ENCODE data around the gene SFXN3. TPM values are rescaled to one million over a fixed set of nuclear protein-coding genes. Genes with fewer than 3 reads are reported as not detected.

Gene SFXN3
- polyA plus RNA-seq, 3 donors, result 21.3 to 152 (median 24.2) TPM

DNA sequence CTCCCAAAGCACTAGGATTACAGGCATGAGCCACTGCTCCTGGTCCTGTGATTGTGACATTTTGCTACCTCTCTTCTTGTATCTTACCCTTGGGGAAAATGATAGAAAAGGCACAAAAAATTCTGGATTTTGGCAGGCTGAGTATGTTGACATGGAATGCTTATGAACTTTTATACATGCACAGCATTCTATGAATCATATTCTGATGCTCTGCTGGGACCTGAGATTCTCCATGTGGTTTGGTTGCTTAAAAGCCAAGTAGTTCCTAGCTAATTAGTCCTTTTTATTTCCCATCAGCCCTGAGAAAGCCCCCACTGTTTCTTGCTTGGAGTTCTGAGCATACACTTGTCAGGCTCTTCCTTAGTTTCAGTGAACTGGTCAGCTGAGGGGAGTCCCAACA is 22.5 kb downstream of the SFXN3 start:
- TF ChIP-seq, protein P1, sequence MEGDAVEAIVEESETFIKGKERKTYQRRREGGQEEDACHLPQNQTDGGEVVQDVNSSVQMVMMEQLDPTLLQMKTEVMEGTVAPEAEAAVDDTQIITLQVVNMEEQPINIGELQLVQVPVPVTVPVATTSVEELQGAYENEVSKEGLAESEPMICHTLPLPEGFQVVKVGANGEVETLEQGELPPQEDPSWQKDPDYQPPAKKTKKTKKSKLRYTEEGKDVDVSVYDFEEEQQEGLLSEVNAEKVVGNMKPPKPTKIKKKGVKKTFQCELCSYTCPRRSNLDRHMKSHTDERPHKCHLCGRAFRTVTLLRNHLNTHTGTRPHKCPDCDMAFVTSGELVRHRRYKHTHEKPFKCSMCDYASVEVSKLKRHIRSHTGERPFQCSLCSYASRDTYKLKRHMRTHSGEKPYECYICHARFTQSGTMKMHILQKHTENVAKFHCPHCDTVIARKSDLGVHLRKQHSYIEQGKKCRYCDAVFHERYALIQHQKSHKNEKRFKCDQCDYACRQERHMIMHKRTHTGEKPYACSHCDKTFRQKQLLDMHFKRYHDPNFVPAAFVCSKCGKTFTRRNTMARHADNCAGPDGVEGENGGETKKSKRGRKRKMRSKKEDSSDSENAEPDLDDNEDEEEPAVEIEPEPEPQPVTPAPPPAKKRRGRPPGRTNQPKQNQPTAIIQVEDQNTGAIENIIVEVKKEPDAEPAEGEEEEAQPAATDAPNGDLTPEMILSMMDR (IDR thresholded peaks at IDR 0.05), result no peak

DNA sequence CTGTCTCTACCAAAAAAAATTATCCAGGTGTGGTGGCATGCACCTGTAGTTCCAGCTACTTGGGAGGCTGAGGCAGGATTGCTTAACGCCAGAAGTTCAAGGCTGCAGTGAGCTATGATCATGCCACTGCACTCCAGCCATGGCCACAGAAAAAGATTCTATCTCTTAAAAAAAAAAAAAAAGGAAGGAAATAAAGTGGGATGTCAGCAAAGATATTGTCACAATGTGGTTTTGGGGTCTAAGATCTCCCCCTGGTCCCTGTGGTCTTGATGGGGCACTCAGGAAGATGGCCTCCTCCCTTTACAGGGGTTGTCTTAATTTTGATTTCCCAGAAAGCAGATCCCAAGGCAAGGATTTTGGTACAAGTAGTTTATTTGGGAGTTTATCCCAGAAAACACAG is 23.3 kb downstream of the SFXN3 start:
- Histone ChIP-seq H3K4me1 (ENCODE audit: control insufficient read depth in 1 of 2, insufficient read depth in 2 of 2, low read length in 2 of 2) (peaks cover 8 to 19% of the 10 kb centered on the region in 2 donors), H3K79me2 (ENCODE audit: insufficient read depth, low read length) (peaks cover 21% of the 10 kb centered on the region), H3K9ac (ENCODE audit: insufficient read depth, low read length, poor library complexity, severe bottlenecking) (no peak overlapping the region), H3K9me3 (replicated peaks in 1 of 2; ENCODE audit: control insufficient read depth in 1 of 2, insufficient read depth in 1 of 2, low read length in 2 of 2) (peaks cover 0 to 2% of the 10 kb centered on the region in 2 donors), H4K20me1 (ENCODE audit: insufficient read depth, low read length) (no peaks in the 10 kb centered on the region), H3K27me3 (ENCODE audit: control insufficient read depth in 2 of 2, insufficient read depth in 2 of 2, low read length in 2 of 2) (peaks cover 7 to 20% of the 10 kb centered on the region in 2 donors), H2AFZ (ENCODE audit: insufficient read depth, low read depth, low read length, poor library complexity, severe bottlenecking) (no peak overlapping the region), H3K4me2 (replicated peaks; ENCODE audit: extremely low read depth, low read length, poor library complexity, severe bottlenecking) (no peak overlapping the region), H3K36me3 (replicated peaks in 1 of 2; ENCODE audit: control insufficient read depth in 1 of 2, insufficient read depth in 2 of 2, low read length in 2 of 2) (peaks cover 0 to 5% of the 10 kb centered on the region in 2 donors), H3K27ac (ENCODE audit: low read depth in 1 of 2, low read length in 2 of 2) (no peak overlapping the region), H3K4me3 (replicated peaks in 1 of 3; ENCODE audit: low read depth in 2 of 3, low read length in 3 of 3) (no peak overlapping the region)
- H3K4me3 Mint-ChIP-seq, result no peak overlapping the region
- intact Hi-C loops (cut with micrococcal nuclease), result loop anchor here in 1 of 2 donors (5.0 kb wide), 1 partner anchor 88 kb away; no protein-coding TSS in a partner anchor
- DNase-seq, result no peak
- peaks cover 17% of the 10 kb centered on the region for H3K4me1 Mint-ChIP-seq
- no CpG with 5 or more reads among the region's 1 CpG for WGBS (ENCODE audit: insufficient coverage)
- H3K27me3 Mint-ChIP-seq (ENCODE audit: low read depth in 3 of 3), result peaks cover 19 to 21% (median 19%) of the 10 kb centered on the region in 3 donors
- TF ChIP-seq, protein P1 (IDR thresholded peaks at IDR 0.05), result no peak
- H3K27ac Mint-ChIP-seq, result no peak overlapping the region
- H3K36me3 Mint-ChIP-seq, result peaks cover 15 to 16% of the 10 kb centered on the region in 2 donors
- peaks cover 0 to 7% (median 2%) of the 10 kb centered on the region in 7 donors for H3K9me3 Mint-ChIP-seq

More for the DNA sequence above, 22.5 kb downstream of the SFXN3 start:
- Mint-ChIP-seq H3K36me3 (peaks cover 15 to 17% of the 10 kb centered on the region in 2 donors), H3K9me3 (peaks cover 0 to 10% (median 2%) of the 10 kb centered on the region in 7 donors), H3K4me3 (no peak overlapping the region), H3K4me1 (peaks cover 17% of the 10 kb centered on the region), H3K27me3 (ENCODE audit: low read depth in 3 of 3) (peaks cover 28 to 29% (median 28%) of the 10 kb centered on the region in 3 donors), H3K27ac (no peak overlapping the region)
- Histone ChIP-seq H3K4me2 (replicated peaks; ENCODE audit: extremely low read depth, low read length, poor library complexity, severe bottlenecking) (no peak overlapping the region), H3K4me3 (replicated peaks in 1 of 3; ENCODE audit: low read depth in 2 of 3, low read length in 3 of 3) (no peak overlapping the region), H3K9ac (ENCODE audit: insufficient read depth, low read length, poor library complexity, severe bottlenecking) (no peak overlapping the region), H3K9me3 (replicated peaks in 1 of 2; ENCODE audit: control insufficient read depth in 1 of 2, insufficient read depth in 1 of 2, low read length in 2 of 2) (peaks cover 0 to 10% of the 10 kb centered on the region in 2 donors), H4K20me1 (ENCODE audit: insufficient read depth, low read length) (no peaks in the 10 kb centered on the region), H3K27me3 (ENCODE audit: control insufficient read depth in 2 of 2, insufficient read depth in 2 of 2, low read length in 2 of 2) (peaks cover 15 to 28% of the 10 kb centered on the region in 2 donors), H3K27ac (ENCODE audit: low read depth in 1 of 2, low read length in 2 of 2) (no peak overlapping the region), H3K36me3 (replicated peaks in 1 of 2; ENCODE audit: control insufficient read depth in 1 of 2, insufficient read depth in 2 of 2, low read length in 2 of 2) (peaks cover 0 to 5% of the 10 kb centered on the region in 2 donors), H3K79me2 (ENCODE audit: insufficient read depth, low read length) (peaks cover 16% of the 10 kb centered on the region), H3K4me1 (ENCODE audit: control insufficient read depth in 1 of 2, insufficient read depth in 2 of 2, low read length in 2 of 2) (peaks cover 8 to 17% of the 10 kb centered on the region in 2 donors), H2AFZ (ENCODE audit: insufficient read depth, low read depth, low read length, poor library complexity, severe bottlenecking) (no peak overlapping the region)
- intact Hi-C loops (cut with micrococcal nuclease), result loop anchor here in 1 of 2 donors (5.0 kb wide), 1 partner anchor 89 kb away; no protein-coding TSS in a partner anchor
- no peak for DNase-seq
